Measurements from ENCODE around the gene GFOD1. TPM values are rescaled to one million over a fixed set of nuclear protein-coding genes. Genes with fewer than 3 reads are reported as not detected.

Gene GFOD1
- total RNA-seq, 1 donor from 2014 or later: 51.6 TPM

- Histone ChIP-seq H3K27me3 (ENCODE audit: low read depth) (no peaks in the 10 kb centered on the region), H3K4me3 (no peak overlapping the region), H3K27ac (replicated peaks) (peak overlapping the region; percentile 88), H3K4me1 (peaks cover 93% of the 10 kb centered on the region), H3K36me3 (no peaks in the 10 kb centered on the region), H3K9me3 (replicated peaks) (peaks cover 2% of the 10 kb centered on the region)
- no peak for DNase-seq
- TF ChIP-seq, protein P1, sequence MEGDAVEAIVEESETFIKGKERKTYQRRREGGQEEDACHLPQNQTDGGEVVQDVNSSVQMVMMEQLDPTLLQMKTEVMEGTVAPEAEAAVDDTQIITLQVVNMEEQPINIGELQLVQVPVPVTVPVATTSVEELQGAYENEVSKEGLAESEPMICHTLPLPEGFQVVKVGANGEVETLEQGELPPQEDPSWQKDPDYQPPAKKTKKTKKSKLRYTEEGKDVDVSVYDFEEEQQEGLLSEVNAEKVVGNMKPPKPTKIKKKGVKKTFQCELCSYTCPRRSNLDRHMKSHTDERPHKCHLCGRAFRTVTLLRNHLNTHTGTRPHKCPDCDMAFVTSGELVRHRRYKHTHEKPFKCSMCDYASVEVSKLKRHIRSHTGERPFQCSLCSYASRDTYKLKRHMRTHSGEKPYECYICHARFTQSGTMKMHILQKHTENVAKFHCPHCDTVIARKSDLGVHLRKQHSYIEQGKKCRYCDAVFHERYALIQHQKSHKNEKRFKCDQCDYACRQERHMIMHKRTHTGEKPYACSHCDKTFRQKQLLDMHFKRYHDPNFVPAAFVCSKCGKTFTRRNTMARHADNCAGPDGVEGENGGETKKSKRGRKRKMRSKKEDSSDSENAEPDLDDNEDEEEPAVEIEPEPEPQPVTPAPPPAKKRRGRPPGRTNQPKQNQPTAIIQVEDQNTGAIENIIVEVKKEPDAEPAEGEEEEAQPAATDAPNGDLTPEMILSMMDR (IDR thresholded peaks at IDR 0.05; ENCODE audit: borderline replicate concordance): no peak
- intact Hi-C loops (cut with micrococcal nuclease): no loop called here
These were observed 80.6 kb downstream of the GFOD1 start for GRCh38 chr6:13406781-13407180.

DNA sequence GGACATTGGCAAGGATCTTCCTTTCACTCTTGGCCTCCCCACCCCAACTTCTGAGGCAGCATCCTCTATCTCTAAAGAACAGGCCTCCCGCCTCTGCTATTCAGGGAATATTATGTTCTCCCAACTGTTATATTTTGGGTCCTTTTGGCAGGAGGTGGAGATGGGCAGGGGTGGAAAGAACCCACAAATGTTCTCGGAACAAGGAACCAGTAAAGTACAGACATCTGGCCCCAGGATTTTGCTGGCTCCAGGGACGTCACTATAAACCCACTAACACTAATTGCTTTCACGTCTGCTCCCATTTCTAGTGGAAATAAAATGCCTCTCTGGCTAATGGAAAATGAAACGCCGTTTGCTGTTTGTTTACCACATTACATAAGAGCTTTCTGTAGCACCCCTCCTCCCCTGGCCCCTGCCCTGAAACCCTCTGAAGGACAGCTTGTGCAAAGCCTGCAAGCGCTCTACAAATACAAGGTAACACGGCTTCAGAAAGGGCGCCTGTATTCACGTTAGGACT, 81.4 kb downstream of the GFOD1 start:
- Histone ChIP-seq H3K4me1 (peaks cover 93% of the 10 kb centered on the region), H3K9me3 (replicated peaks) (no peaks in the 10 kb centered on the region), H3K36me3 (no peaks in the 10 kb centered on the region), H3K27ac (replicated peaks) (peak overlapping the region; percentile 88), H3K27me3 (ENCODE audit: low read depth) (no peaks in the 10 kb centered on the region), H3K4me3 (no peak overlapping the region)
- TF ChIP-seq, protein P1 (IDR thresholded peaks at IDR 0.05; ENCODE audit: borderline replicate concordance): no peak
- no peak for DNase-seq
- intact Hi-C loops (cut with micrococcal nuclease): no loop called here

DNA sequence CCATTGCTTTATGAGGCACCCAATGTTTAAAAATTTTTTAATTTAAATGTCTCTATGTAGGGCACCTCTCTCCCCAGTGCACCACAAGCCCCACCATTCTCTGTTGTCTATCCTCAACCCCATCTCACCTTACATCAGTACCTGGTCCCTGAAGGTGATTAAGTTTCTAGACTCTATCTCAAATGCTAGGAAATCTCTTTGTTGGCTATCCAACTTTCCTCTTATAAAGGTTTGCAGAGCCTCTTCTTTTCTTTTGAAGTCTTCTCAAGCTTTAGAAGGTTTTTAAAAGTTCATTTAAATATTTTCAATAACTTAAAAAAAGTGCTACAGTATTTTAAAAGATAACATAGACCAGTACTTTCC, 82.5 kb downstream of the GFOD1 start:
- H3K27ac ChIP-seq (replicated peaks): peak overlapping the region; percentile 88
- no peak for DNase-seq
- H3K9me3 ChIP-seq (replicated peaks): no peaks in the 10 kb centered on the region
- H3K4me3 ChIP-seq: no peak overlapping the region
- TF ChIP-seq, protein P1 (IDR thresholded peaks at IDR 0.05; ENCODE audit: borderline replicate concordance): no peak
- no peaks in the 10 kb centered on the region for H3K27me3 ChIP-seq (ENCODE audit: low read depth)
- intact Hi-C loops (cut with micrococcal nuclease): no loop called here
- no peaks in the 10 kb centered on the region for H3K36me3 ChIP-seq
- peaks cover 93% of the 10 kb centered on the region for H3K4me1 ChIP-seq

- no peak overlapping the region for H3K4me3 ChIP-seq
- no peaks in the 10 kb centered on the region for H3K27me3 ChIP-seq (ENCODE audit: low read depth)
- no peaks in the 10 kb centered on the region for H3K36me3 ChIP-seq
- TF ChIP-seq, protein P1 (IDR thresholded peaks at IDR 0.05; ENCODE audit: borderline replicate concordance): no peak
- H3K4me1 ChIP-seq: peaks cover 93% of the 10 kb centered on the region
- intact Hi-C loops (cut with micrococcal nuclease): no loop called here
- no peaks in the 10 kb centered on the region for H3K9me3 ChIP-seq (replicated peaks)
- no peak for DNase-seq
- H3K27ac ChIP-seq (replicated peaks): peak overlapping the region; percentile 88
These were observed 83.0 kb downstream of the GFOD1 start for GRCh38 chr6:13404228-13404891.

DNA sequence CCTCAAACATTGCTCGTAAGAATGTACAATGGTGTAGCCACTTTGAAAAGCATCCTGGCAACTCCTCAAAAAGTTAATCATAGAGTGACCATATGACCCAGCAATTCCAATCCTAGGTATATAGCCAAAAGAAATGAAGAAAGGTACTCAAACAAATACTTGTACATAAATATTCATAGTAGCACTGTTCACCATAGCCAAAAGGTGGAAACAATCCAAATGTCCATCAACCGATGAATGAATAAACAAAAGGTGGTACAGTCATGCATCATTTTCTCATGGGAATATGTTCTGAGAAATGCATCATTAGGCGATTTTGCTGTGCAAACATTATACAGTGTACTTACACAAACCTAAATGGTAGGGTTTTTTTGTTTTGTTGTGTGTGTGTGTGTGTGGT, 84.7 kb downstream of the GFOD1 start:
- TF ChIP-seq, protein P1 (IDR thresholded peaks at IDR 0.05; ENCODE audit: borderline replicate concordance): no peak
- intact Hi-C loops (cut with micrococcal nuclease): no loop called here
- Histone ChIP-seq H3K27me3 (ENCODE audit: low read depth) (no peaks in the 10 kb centered on the region), H3K27ac (replicated peaks) (no peak overlapping the region), H3K36me3 (no peaks in the 10 kb centered on the region), H3K9me3 (replicated peaks) (no peaks in the 10 kb centered on the region), H3K4me3 (no peak overlapping the region), H3K4me1 (peaks cover 96% of the 10 kb centered on the region)
- no peak for DNase-seq
